DMS53 treated with DMSO at 0.1 percent for 48 hours (cell line): Measurements from ENCODE around the gene RNF214.

Experiments
- DNase-seq: peaks from one replicate; lab custom pipeline; 2025; ENCODE audit not compliant: unreplicated experiment; lab: John Stamatoyannopoulos, UW

Gene RNF214

GRCh38 chr11:117279711-117280376 lies 47.4 kb downstream of the RNF214 start:
- no peak for DNase-seq

GRCh38 chr11:117281159-117281558 lies 48.7 kb downstream of the RNF214 start:
- DNase-seq = no peak

GRCh38 chr11:117281869-117282268 lies 49.4 kb downstream of the RNF214 start:
- no peak for DNase-seq

- no peak for DNase-seq
Measured at GRCh38 chr11:117282956-117283355, 50.5 kb downstream of the RNF214 start.

GRCh38 chr11:117284053-117284452 lies 51.6 kb downstream of the RNF214 start:
- no peak for DNase-seq

- DNase-seq = no peak
Measured at GRCh38 chr11:117286588-117286987, 54.1 kb downstream of the RNF214 start.

- no peak for DNase-seq
Measured at GRCh38 chr11:117287668-117288067, 55.2 kb downstream of the RNF214 start.

GRCh38 chr11:117289795-117290194 lies 57.3 kb downstream of the RNF214 start:
- DNase-seq = no peak

GRCh38 chr11:117290809-117291396 lies 58.4 kb downstream of the RNF214 start, which contains the start of gene BACE1-AS:
BACE1-AS (plus strand) TSS chr11:117291346.
- no peak for DNase-seq

- DNase-seq = no peak
Measured at GRCh38 chr11:117292616-117293015, 60.1 kb downstream of the RNF214 start.

GRCh38 chr11:117295438-117296137 lies 63.1 kb downstream of the RNF214 start:
- DNase-seq = no peak

GRCh38 chr11:117296881-117297280 lies 64.4 kb downstream of the RNF214 start:
- no peak for DNase-seq

GRCh38 chr11:117298195-117298594 lies 65.7 kb downstream of the RNF214 start:
- no peak for DNase-seq

- DNase-seq = peak; percentile 62
Measured at GRCh38 chr11:117299351-117300282, 67.1 kb downstream of the RNF214 start.

GRCh38 chr11:117300283-117300663 lies 67.8 kb downstream of the RNF214 start:
- peak; percentile 10 for DNase-seq

- no peak for DNase-seq
Measured at GRCh38 chr11:117300773-117301172, 68.3 kb downstream of the RNF214 start.

- no peak for DNase-seq
Measured at GRCh38 chr11:117302228-117302627, 69.8 kb downstream of the RNF214 start.

- peak; percentile 82 for DNase-seq
Measured at GRCh38 chr11:117303101-117303500, 70.6 kb downstream of the RNF214 start.

- no peak for DNase-seq
Measured at GRCh38 chr11:117303646-117304315, 71.3 kb downstream of the RNF214 start.

GRCh38 chr11:117305145-117305544 lies 72.7 kb downstream of the RNF214 start:
- DNase-seq = no peak

- DNase-seq = no peak
Measured at GRCh38 chr11:117309310-117309709, 76.8 kb downstream of the RNF214 start.
